22Rv1 (cell line): ENCODE data around the gene GNB1L.

Experiments used
- CTCF ChIP-seq: fragments of 450-650 bp; IDR thresholded peaks from 2 replicates; pipeline ENCODE4 v1.5.1; 2017; ENCODE audit warnings: mild to moderate bottlenecking
- ZFX ChIP-seq: fragments of 450-650 bp; IDR thresholded peaks from 2 replicates; pipeline ENCODE4 v1.6.1; 2017; ENCODE audit warnings: antibody characterized with exemption, borderline replicate concordance

GRCh38 chr22:19816372-19817119 lies 38.1 kb downstream of the GNB1L start:
- TF ChIP-seq CTCF: no peak
- no peak for TF ChIP-seq ZFX
